GM12872 (cell line): ENCODE measurements around the gene UPP2.

Experiments used
- TF ChIP-seq, protein P1 (sequence below): IDR thresholded peaks from 3 replicates; pipeline ENCODE4 v1.5.1; 2011; ENCODE audit warnings: low read depth, mild to moderate bottlenecking, low read length, moderate library complexity; ENCODE audit not compliant: insufficient read depth

Gene UPP2

DNA sequence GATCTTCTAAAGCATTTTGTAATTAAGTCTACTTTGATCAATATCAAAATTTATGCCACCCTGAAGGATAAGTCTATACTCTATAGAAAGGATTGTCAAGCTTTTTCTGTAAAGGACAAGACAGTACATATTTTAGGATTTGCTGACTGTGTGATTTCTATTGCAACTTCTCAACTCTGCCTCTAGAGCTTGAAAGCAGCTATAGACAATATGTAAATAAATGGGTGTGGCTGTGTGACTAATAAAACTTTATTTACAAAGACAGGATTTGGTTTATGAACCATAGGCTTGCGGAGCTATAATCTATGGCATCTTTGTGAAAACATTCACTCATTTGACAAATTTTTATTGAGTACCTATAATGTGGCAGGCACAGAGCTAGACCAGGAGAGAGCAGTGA is 18.4 kb downstream of the UPP2 start:
- TF ChIP-seq, protein P1, sequence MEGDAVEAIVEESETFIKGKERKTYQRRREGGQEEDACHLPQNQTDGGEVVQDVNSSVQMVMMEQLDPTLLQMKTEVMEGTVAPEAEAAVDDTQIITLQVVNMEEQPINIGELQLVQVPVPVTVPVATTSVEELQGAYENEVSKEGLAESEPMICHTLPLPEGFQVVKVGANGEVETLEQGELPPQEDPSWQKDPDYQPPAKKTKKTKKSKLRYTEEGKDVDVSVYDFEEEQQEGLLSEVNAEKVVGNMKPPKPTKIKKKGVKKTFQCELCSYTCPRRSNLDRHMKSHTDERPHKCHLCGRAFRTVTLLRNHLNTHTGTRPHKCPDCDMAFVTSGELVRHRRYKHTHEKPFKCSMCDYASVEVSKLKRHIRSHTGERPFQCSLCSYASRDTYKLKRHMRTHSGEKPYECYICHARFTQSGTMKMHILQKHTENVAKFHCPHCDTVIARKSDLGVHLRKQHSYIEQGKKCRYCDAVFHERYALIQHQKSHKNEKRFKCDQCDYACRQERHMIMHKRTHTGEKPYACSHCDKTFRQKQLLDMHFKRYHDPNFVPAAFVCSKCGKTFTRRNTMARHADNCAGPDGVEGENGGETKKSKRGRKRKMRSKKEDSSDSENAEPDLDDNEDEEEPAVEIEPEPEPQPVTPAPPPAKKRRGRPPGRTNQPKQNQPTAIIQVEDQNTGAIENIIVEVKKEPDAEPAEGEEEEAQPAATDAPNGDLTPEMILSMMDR: no peak

DNA sequence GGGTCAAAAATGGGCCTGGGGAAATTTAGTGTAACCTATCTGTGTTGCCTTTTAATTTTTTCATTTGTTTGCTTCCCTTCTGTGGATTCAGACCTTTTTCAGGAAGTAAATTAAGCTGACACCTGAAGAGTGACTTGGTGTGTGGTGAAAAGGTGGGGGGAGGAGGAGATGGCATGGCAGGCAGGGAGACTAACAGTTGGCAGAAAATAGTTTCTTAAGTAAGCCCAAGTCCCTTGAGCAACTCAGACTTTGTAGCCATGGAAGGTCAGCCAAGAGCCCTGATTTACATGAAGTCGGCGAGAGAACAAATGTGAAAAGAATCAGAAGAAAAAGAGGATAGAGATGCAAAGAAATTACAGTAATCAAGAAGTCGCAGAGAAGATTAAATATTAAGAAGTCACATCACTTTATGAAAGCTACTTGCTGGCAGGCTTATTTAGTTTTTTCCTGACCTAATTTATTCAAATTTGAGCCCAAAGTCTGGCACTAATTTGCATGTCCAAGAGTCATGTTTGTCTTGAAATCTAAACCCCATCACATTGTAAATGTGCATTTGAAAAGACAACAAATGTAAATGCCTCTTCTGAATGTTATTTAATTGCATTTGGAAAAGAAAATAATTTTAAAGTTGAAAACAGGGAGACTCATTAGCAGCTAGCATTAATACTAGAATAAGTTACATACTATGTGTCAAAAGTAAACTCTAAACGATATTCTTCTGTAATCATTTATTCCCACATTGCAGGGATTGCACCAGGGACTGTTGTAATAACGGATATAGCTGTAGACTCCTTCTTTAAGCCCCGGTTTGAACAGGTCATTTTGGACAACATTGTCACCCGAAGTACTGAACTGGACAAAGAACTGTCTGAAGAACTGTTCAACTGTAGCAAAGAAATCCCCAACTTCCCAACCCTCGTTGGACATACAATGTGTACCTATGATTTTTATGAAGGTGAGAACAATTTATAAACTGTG is 19.3 kb downstream of the UPP2 start:
- TF ChIP-seq, protein P1: no peak

DNA sequence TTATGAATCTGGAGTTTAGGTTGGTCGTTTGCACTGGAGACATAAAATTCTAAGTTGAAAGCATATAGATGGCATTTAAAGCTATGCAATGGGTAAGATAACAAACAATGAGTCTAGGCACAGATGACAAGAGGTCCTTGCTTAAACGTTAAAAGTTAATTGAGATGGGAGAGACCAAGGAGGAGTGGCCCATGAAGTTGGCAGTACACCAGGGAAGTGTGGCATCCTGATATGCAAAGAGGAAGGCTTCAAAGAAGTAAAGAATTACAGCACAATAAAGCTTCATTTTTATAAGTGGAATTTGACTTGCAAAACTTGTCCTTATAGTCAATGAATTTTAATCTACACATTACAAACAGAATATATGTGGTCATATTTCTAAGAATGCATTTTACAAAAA is 23.2 kb downstream of the UPP2 start:
- TF ChIP-seq, protein P1: no peak

DNA sequence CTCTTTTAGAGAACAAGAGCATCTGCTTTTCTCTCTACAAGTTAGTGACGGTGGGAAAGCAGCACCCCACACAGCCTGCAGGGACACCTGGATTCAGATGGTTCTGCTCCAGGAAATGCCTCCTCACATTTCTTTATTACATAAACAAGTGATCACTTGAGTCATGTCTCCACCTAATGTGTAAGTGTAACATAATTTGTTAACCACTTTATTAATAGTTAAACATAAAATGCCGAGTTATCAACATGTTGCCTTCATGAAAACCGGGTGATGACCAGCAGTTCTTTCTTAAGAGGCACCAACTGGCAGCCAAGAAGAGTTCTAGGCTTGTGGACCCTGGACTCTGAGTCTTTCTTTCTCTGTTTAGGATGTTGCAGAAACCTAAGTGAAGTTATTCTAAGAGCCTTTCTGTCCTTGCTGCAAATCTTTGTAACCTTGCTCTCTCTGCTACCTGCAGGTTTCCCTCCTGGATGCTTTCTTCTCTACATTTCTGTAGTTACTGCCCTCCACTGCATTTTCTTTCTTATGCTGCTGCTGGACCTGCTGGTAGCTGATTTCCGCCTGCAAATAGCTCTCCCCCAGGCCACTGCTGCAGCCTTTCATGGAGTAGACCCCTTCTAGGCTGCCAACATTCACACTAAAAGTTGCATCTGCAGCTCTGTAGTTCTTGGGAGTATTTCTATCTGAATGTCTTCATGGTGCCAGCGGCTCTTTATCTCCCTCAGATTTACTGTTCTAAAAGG is 24.3 kb downstream of the UPP2 start:
- TF ChIP-seq, protein P1: no peak

DNA sequence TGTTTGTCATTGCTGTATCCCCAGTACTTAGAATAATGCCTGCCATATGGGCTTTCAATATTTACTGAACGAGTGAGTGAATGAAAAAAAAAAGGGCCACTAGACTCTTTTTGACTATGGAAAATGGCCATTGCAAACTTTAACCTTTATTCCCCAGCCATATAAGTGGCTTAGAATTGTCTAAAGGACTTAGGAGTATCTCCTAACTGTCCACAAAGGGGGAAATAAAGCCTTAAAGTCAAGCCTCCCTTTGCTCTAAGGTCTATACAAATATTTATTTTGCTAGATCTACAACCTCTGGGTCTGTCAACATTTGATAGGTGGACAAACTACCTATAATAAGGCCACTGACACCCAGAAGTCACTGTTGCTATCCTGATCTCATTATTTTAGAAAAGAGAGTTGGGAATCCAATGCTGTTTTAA is 25.7 kb downstream of the UPP2 start:
- TF ChIP-seq, protein P1: no peak

GRCh38 chr2:158128168-158128973 is 26.7 kb downstream of the UPP2 start:
- TF ChIP-seq, protein P1: no peak
